GM18520 (cell line): Measurements from ENCODE around the gene GALNT17.
"Not testable (repeated sequence)": the region's sequence is repeated elsewhere in the genome, so short reads cannot be mapped to it uniquely, and the experiment has no call there.

Experiments
- ATAC-seq: cut with Tn5 transposase; IDR thresholded peaks from one replicate; pipeline ENCODE4 v1.9.1; 2021; ENCODE audit not compliant: unreplicated experiment

Gene GALNT17

DNA sequence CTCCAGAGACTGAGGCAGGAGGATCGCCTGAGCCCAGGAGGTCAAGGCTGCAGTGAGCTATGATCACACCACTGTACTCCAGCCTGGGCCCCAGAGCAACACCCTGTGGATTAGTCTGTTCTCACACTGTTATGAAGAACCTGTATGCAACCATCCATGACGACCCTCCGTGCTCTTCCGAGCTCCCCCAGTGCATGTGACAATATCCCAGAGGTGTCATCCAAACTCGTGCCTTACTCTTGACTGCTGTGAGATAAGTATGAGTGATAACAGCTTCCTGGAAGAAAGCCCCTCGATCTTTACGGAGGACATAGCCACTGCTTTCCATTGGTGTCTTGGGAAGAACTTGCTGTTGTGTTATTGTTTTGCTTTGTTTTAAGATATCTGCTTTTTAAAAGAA, 591.9 kb downstream of the GALNT17 start:
- no peak for ATAC-seq

- no peak for ATAC-seq
Measured at GRCh38 chr7:71727347-71727746, 595.4 kb downstream of the GALNT17 start.

DNA sequence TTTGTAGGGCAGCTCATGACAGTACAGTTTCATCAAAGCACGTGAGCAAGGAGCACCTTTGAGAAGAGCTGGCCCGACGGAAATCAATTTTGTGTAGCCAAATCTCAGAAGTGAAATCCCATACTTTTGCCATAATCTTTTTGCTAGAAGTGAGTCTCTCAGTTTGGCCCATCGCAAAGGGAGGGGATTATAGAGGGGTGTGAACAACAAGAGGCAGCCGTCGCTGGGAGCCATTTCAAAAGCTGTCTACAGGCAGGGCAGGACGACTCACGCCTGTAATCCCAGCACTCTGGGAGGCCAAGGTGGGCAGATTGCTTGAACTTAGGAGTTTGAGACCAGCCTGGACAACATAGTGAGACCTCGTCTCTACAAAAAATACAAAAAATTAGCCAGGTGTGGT, 599.8 kb downstream of the GALNT17 start:
- ATAC-seq, result no peak

DNA sequence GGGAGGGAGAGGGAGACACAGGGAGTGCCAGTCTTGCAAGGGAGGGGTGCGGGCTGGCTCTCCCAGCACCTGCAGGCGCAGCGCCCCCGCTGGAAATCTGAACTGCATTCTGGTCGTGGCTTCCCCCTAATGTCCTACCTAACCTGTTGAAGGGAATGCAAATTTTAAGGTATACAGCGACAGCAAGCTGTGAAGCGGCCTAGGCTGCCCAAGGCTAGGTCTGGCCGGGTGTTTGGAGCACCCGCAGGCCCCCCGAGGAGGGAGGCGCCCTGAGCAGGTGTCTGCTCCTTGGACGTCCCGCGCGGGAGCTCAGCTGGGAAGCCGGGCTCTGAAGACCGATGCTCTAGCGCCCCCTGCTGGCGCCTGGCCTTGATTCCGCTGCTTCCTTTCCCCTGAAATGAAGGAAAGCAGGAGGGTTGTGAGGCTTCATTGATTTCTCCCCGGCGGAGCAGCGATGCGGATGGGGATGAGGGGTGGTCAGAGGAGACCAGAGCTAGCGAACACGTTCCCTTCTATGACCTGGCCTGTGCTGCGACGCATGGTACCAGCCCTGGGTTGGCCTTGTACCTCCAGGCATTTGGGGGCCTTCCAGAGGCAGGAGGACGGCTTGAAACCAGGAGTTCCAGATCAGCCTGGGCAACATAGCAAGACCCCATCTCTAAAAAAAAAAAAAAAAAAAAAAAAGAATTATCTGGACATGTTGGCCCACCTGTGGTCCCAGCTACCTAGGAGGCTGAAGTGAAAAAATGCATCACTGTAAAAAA, 601.3 kb downstream of the GALNT17 start:
- no peak for ATAC-seq

- no peak for ATAC-seq
Measured at GRCh38 chr7:71735961-71736556, 604.1 kb downstream of the GALNT17 start.

- ATAC-seq, result not testable (repeated sequence)
Measured at GRCh38 chr7:71737931-71738540, 606.1 kb downstream of the GALNT17 start.

- ATAC-seq, result no peak
Measured at GRCh38 chr7:71739520-71740173, 607.7 kb downstream of the GALNT17 start.

GRCh38 chr7:71740174-71740560, 608.2 kb downstream of the GALNT17 start:
- no peak for ATAC-seq

DNA sequence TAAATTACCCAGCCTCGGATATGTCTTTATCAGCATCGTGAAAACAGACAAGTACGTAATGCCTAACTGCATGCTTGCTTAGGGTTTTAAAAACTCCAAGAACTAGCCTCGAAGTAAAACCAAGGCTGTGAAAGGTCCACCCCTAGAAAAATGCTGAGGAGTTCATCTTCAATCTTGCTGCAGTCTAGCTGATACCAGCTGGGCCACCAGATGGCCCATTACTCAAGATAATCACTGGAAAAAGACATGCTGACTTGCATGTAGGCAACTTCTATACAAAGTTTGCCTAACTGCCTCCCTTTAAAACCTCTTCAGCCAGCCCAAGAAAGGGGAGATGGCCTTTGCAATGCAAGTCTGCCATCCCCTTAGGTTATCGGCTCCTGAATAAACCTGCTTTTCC, 614.1 kb downstream of the GALNT17 start:
- no peak for ATAC-seq

GRCh38 chr7:71750290-71750689, 618.3 kb downstream of the GALNT17 start:
- ATAC-seq, result no peak

DNA sequence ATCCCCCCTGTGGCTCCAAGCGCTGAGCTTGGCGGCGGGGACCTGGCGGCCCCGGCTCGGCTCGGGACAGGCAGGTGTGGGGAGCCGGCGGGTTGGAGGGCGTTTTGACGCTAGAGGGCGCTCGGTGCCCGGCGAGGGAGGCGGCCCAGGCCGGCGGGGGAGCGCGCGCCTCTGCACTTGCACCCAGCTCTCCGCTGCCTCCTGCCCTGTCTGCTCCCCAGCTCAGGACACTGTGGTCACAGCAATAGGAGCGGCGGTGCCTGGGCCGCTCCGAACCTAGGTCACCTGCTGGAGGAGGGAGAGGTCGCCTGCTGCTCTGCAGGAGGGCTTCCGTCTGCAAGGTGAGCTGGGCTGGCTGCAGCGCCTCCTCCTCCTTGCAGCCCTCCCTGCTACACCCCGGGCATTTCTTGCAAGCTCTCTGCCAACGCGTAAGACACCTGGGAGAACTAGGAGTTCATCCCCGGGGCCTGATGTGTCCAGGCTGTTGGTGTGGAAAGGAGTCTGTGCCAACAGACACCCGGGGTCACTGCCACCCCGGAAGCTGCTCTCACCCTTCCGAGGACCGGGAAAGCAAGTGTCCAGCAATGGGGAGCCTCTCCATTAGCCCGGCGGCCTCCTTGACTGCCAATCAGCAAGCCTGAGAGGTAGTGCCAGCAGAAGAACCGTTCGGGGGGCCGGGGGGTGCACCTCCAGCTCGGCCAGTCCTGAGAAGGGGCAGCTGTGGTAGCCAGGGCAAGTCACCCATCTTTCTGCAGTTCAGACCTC, 620.4 kb downstream of the GALNT17 start:
- no peak for ATAC-seq

GRCh38 chr7:71753236-71753635, 621.3 kb downstream of the GALNT17 start:
- no peak for ATAC-seq

GRCh38 chr7:71753956-71754664, 622.2 kb downstream of the GALNT17 start:
- ATAC-seq, result no peak

DNA sequence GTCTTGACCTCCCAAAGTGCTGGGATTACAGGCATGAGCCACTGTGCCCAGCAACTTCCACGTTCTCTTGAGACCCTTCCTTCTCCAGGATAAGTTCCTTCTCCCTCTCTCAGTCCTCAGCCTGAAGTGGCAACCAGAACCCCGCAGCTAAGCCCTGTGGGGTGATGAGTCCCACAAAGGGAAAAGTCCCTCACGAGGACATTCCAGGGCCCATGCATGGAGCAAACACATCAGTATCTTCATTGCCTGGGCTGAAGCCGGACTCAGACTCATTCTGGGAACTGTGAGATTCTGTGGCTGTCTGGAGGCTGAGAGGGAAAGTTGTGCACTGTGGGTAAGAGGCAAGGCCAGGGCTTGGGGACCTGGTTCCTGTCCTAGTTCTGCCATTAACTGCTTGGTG, 622.9 kb downstream of the GALNT17 start:
- no peak for ATAC-seq

DNA sequence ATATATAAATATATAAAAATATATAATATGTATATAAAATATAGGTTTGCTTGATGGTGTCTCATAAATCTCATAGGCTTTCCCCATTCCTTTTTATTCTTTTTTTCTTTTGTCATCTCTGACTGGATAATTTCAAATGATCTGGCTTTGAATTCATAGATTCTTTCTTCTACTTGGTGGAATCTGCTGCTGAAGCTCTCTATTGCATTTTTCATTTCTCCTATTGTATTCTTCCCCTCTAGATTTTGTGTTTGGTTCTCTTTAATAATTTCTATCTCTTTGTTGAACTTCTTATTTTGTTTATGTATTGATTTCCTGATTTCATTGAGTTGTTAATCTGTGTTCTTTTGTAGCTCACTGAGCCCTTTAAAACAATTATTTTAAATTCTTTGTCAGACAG, 629.4 kb downstream of the GALNT17 start:
- ATAC-seq, result no peak
